ENCODE measurements around the gene FKBP4.

Gene FKBP4

GRCh38 chr12:2853626-2854025, 58.9 kb downstream of the FKBP4 start:
- DNase-seq (ENCODE audit: low spot score), result peak; percentile 57
